ENCODE measurements around the gene NR1H2. TPM values are rescaled to one million over a fixed set of nuclear protein-coding genes. Genes with fewer than 3 reads are reported as not detected.

NR1H2 gene
- total RNA-seq, 2 donors from 2014 or later: 40.4 to 42.7 TPM

DNA sequence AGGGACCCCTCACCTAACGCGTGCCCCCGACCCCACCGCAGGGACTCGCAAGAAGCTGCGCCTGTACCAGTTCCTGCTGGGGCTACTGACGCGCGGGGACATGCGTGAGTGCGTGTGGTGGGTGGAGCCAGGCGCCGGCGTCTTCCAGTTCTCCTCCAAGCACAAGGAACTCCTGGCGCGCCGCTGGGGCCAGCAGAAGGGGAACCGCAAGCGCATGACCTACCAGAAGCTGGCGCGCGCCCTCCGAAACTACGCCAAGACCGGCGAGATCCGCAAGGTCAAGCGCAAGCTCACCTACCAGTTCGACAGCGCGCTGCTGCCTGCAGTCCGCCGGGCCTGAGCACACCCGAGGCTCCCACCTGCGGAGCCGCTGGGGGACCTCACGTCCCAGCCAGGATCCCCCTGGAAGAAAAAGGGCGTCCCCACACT lies 51.8 kb downstream of the NR1H2 start:
- H3K4me1 Mint-ChIP-seq: peaks cover 8% of the 10 kb centered on the region
- Histone ChIP-seq H3K36me3 (ENCODE audit: control insufficient read depth, insufficient read depth, low read length) (no peaks in the 10 kb centered on the region), H3K4me1 (ENCODE audit: control insufficient read depth, insufficient read depth, low read length) (no peaks in the 10 kb centered on the region), H3K27ac (ENCODE audit: low read depth, low read length) (no peak overlapping the region), H3K4me3 (ENCODE audit: low read length) (no peak overlapping the region), H3K9ac (ENCODE audit: extremely low read depth, low read length, poor library complexity, severe bottlenecking) (no peak overlapping the region), H3K9me3 (ENCODE audit: control insufficient read depth, low read length) (no peaks in the 10 kb centered on the region), H3K27me3 (ENCODE audit: control insufficient read depth, insufficient read depth, low read length, poor library complexity, severe bottlenecking) (no peaks in the 10 kb centered on the region)
- TF ChIP-seq CTCF (conservative IDR thresholded peaks at IDR 0.05): no peak
- H3K27me3 Mint-ChIP-seq (ENCODE audit: insufficient read depth): peaks cover 34% of the 10 kb centered on the region
- H3K4me3 Mint-ChIP-seq: peak overlapping the region; percentile 44
- H3K36me3 Mint-ChIP-seq (ENCODE audit: low read depth): no peaks in the 10 kb centered on the region
- DNase-seq: peak; percentile 91
- no peak overlapping the region for H3K27ac Mint-ChIP-seq
- WGBS, 2 experiments (ENCODE audit: insufficient coverage in 1 of 2, insufficient read length in 1 of 2): 86 to 90% methylated on average over 34 to 38 of the region's 38 CpGs
- H3K9me3 Mint-ChIP-seq: no peaks in the 10 kb centered on the region

DNA sequence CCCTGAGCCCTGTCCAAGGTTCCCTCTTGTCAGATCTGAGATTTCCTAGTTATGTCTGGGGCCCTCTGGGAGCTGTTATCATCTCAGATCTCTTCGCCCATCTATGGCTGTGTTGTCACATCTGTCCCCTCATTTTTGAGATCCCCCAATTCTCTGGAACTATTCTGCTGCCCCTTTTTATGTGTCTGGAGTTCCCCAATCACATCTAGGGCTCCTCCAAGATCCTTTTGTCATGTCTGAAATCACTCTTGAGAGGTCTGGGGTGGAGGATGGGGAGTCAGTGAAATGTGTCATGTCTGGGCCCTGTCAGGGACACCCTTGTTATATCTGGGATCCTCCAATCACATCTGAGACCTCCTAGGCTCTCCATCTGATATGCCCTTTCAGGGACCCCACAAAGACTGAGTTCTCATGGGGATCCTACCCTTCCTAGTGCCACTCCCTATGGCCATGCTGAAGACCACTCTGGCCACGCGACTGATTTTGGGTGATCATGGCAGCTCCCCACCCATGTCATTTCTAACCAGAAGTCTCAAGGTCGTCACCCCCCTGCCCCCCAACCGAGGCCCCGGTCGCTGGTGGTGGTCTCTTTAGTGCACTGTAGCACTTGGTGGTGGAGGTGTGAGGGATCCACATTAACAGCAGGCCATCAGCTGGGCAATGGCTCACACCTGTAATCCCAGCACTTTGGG lies 52.7 kb downstream of the NR1H2 start:
- Histone ChIP-seq H3K9me3 (ENCODE audit: control insufficient read depth, low read length) (no peaks in the 10 kb centered on the region), H3K27me3 (ENCODE audit: control insufficient read depth, insufficient read depth, low read length, poor library complexity, severe bottlenecking) (no peaks in the 10 kb centered on the region), H3K36me3 (ENCODE audit: control insufficient read depth, insufficient read depth, low read length) (no peaks in the 10 kb centered on the region), H3K4me1 (ENCODE audit: control insufficient read depth, insufficient read depth, low read length) (no peaks in the 10 kb centered on the region), H3K27ac (ENCODE audit: low read depth, low read length) (no peak overlapping the region), H3K4me3 (ENCODE audit: low read length) (no peak overlapping the region), H3K9ac (ENCODE audit: extremely low read depth, low read length, poor library complexity, severe bottlenecking) (no peak overlapping the region)
- H3K9me3 Mint-ChIP-seq: no peaks in the 10 kb centered on the region
- H3K4me1 Mint-ChIP-seq: peaks cover 8% of the 10 kb centered on the region
- TF ChIP-seq CTCF (conservative IDR thresholded peaks at IDR 0.05): no peak
- peak; percentile 40 for DNase-seq
- WGBS, 2 experiments (ENCODE audit: insufficient coverage in 1 of 2, insufficient read length in 1 of 2): 86 to 92% methylated on average over 4 to 7 of the region's 7 CpGs
- no peak overlapping the region for H3K27ac Mint-ChIP-seq
- H3K27me3 Mint-ChIP-seq (ENCODE audit: insufficient read depth): peaks cover 34% of the 10 kb centered on the region
- no peaks in the 10 kb centered on the region for H3K36me3 Mint-ChIP-seq (ENCODE audit: low read depth)
- H3K4me3 Mint-ChIP-seq: no peak overlapping the region

DNA sequence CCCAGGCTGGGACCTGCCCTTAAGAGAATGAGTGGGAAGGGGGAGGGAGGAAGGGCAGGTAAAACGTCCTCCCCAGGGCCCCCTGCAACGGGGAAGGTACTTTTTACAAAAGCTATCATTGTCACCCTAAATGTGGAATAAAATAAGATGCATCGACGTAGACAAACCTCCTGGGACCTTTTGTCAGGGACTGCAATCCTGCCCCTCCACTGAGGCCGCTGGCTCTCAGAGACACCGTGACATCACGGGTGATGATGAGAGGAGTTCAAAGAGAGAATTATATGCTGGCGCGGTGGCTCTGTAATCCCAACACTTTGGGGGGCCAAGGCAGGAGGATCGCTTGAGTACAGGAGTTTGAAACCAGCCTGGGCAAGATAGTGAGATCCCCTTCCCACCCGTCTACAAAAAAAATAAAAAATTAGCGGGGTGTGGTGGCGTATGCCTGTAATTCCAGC lies 54.7 kb downstream of the NR1H2 start:
- DNase-seq: no peak
- Histone ChIP-seq H3K27me3 (ENCODE audit: control insufficient read depth, insufficient read depth, low read length, poor library complexity, severe bottlenecking) (no peaks in the 10 kb centered on the region), H3K9me3 (ENCODE audit: control insufficient read depth, low read length) (no peaks in the 10 kb centered on the region), H3K36me3 (ENCODE audit: control insufficient read depth, insufficient read depth, low read length) (no peaks in the 10 kb centered on the region), H3K9ac (ENCODE audit: extremely low read depth, low read length, poor library complexity, severe bottlenecking) (peak overlapping the region; percentile 45), H3K4me3 (ENCODE audit: low read length) (peak overlapping the region; percentile 81), H3K4me1 (ENCODE audit: control insufficient read depth, insufficient read depth, low read length) (no peaks in the 10 kb centered on the region), H3K27ac (ENCODE audit: low read depth, low read length) (no peak overlapping the region)
- H3K27me3 Mint-ChIP-seq (ENCODE audit: insufficient read depth): peaks cover 36% of the 10 kb centered on the region
- peak overlapping the region; percentile 90 for H3K27ac Mint-ChIP-seq
- peak overlapping the region; percentile 74 for H3K4me3 Mint-ChIP-seq
- no peak for TF ChIP-seq CTCF (conservative IDR thresholded peaks at IDR 0.05)
- WGBS, 2 experiments (ENCODE audit: insufficient coverage in 1 of 2, insufficient read length in 1 of 2): 76 to 78% methylated on average over 10 to 13 of the region's 13 CpGs
- no peaks in the 10 kb centered on the region for H3K36me3 Mint-ChIP-seq (ENCODE audit: low read depth)
- H3K9me3 Mint-ChIP-seq: no peaks in the 10 kb centered on the region
- peaks cover 8% of the 10 kb centered on the region for H3K4me1 Mint-ChIP-seq

Measured in endodermal cell (in vitro differentiated cells).